WTC11 (cell line): Measurements from ENCODE around the gene EPB41L4B. TPM values are rescaled to one million over a fixed set of nuclear protein-coding genes. Genes with fewer than 3 reads are reported as not detected.

ENCODE experiments used
- ATAC-seq: fragments of 200-7000 bp; cut with Tn5 transposase; 2 replicates; pipeline ENCODE4 v1.10.0; 2021; ENCODE audit warnings: mild to moderate bottlenecking, moderate library complexity
- CTCF ChIA-PET: fragments of 300-600 bp; sonication (Branson Sonifier 250); formaldehyde crosslinking; loops from one replicate; lab custom pipeline; 2021; ENCODE audit warnings: antibody characterized with exemption; lab: Charles Lee
- POLR2A ChIA-PET: fragments of 350-600 bp; sonication (Branson Sonifier 250); formaldehyde crosslinking; loops from one replicate; lab custom pipeline; 2021; ENCODE audit warnings: antibody characterized with exemption; lab: Charles Lee
- DNase-seq: peaks from one replicate; pipeline ENCODE4 v3.0.0; 2021; ENCODE audit warnings: low spot score
- H3K27ac Mint-ChIP-seq: 2 replicates; pipeline ENCODE4 v1.8.0; 2021; ENCODE audit warnings: mixed read lengths
- H3K27me3 Mint-ChIP-seq: 2 replicates; pipeline ENCODE4 v1.8.0; 2021; ENCODE audit warnings: low read depth, mild to moderate bottlenecking, moderate library complexity, mixed read lengths
- H3K36me3 Mint-ChIP-seq: 2 replicates; pipeline ENCODE4 v1.8.0; 2021; ENCODE audit warnings: mixed read lengths
- H3K4me1 Mint-ChIP-seq: 2 replicates; pipeline ENCODE4 v1.8.0; 2022; ENCODE audit warnings: mixed read lengths
- H3K4me3 Mint-ChIP-seq: 2 replicates; pipeline ENCODE4 v1.8.0; 2021; ENCODE audit warnings: mild to moderate bottlenecking, moderate library complexity, mixed read lengths
- H3K9me3 Mint-ChIP-seq: 2 replicates; pipeline ENCODE4 v1.8.0; 2021; ENCODE audit warnings: mixed read lengths
- ATF3 ChIP-seq: sonication (generic); formaldehyde crosslinking; conservative IDR thresholded peaks from 2 replicates; pipeline ENCODE4 v1.8.1; 2022; ENCODE audit warnings: mild to moderate bottlenecking, missing genetic modification reagents
- CREB1 ChIP-seq: sonication (generic); formaldehyde crosslinking; IDR thresholded peaks from 2 replicates; pipeline ENCODE4 v1.8.0; 2023; ENCODE audit warnings: mild to moderate bottlenecking, missing genetic modification reagents
- EMX1 ChIP-seq: fragments of 250-450 bp; sonication (Bioruptor Pico); IDR thresholded peaks from 2 replicates; pipeline ENCODE4 v1.8.0; 2021; ENCODE audit warnings: mild to moderate bottlenecking
- ESRRA ChIP-seq: sonication (generic); formaldehyde crosslinking; IDR thresholded peaks from 2 replicates; pipeline ENCODE4 v1.8.1; 2022; ENCODE audit warnings: mild to moderate bottlenecking, missing genetic modification reagents, borderline replicate concordance
- FOXK1 ChIP-seq: sonication (generic); formaldehyde crosslinking; IDR thresholded peaks from 2 replicates; pipeline ENCODE4 v1.8.0; 2022; ENCODE audit warnings: mild to moderate bottlenecking, moderate library complexity, missing genetic modification reagents
- FOXP1 ChIP-seq: sonication (generic); formaldehyde crosslinking; IDR thresholded peaks from 2 replicates; pipeline ENCODE4 v1.8.0; 2022; ENCODE audit warnings: missing genetic modification reagents, mild to moderate bottlenecking, moderate library complexity, borderline replicate concordance
- GABPB1 ChIP-seq: sonication (generic); formaldehyde crosslinking; IDR thresholded peaks from 2 replicates; pipeline ENCODE4 v1.8.1; 2023; ENCODE audit warnings: mild to moderate bottlenecking, missing genetic modification reagents
- JUN ChIP-seq: sonication (generic); formaldehyde crosslinking; IDR thresholded peaks from 2 replicates; pipeline ENCODE4 v1.8.0; 2023; ENCODE audit warnings: mild to moderate bottlenecking, missing genetic modification reagents
- KAT7 ChIP-seq: sonication (generic); formaldehyde crosslinking; IDR thresholded peaks from 2 replicates; pipeline ENCODE4 v1.8.1; 2023; ENCODE audit warnings: missing genetic modification reagents, mild to moderate bottlenecking, borderline replicate concordance
- MXD4 ChIP-seq: fragments of 250-450 bp; sonication (Bioruptor Pico); IDR thresholded peaks from 2 replicates; pipeline ENCODE4 v1.8.0; 2021; ENCODE audit warnings: mild to moderate bottlenecking, moderate library complexity, borderline replicate concordance
- NR2C2 ChIP-seq: sonication (generic); formaldehyde crosslinking; IDR thresholded peaks from 2 replicates; pipeline ENCODE4 v1.8.0; 2022; ENCODE audit warnings: mild to moderate bottlenecking, missing genetic modification reagents
- OVOL2 ChIP-seq: fragments of 250-450 bp; sonication (Bioruptor Pico); IDR thresholded peaks from 2 replicates; pipeline ENCODE4 v1.9.0; 2021; ENCODE audit warnings: mild to moderate bottlenecking, borderline replicate concordance
- SMAD3 ChIP-seq: sonication (generic); formaldehyde crosslinking; IDR thresholded peaks from 2 replicates; pipeline ENCODE4 v1.8.0; 2022; ENCODE audit warnings: missing genetic modification reagents, mild to moderate bottlenecking, borderline replicate concordance
- SOX15 ChIP-seq: fragments of 250-450 bp; sonication (Bioruptor Pico); IDR thresholded peaks from 2 replicates; pipeline ENCODE4 v1.9.0; 2021; ENCODE audit warnings: mild to moderate bottlenecking
- ZSCAN18 ChIP-seq: fragments of 250-450 bp; sonication (Bioruptor Pico); IDR thresholded peaks from 2 replicates; pipeline ENCODE4 v2.1.2; 2022; ENCODE audit warnings: mild to moderate bottlenecking, moderate library complexity
- total RNA-seq: library from RNA; stranded (reverse); gene quantifications from 3 replicates; pipeline ENCODE4 v1.2.3, GENCODE V29; 2021
- TF ChIP-seq, protein P1 (sequence below): sonication (generic); formaldehyde crosslinking; IDR thresholded peaks from 2 replicates; pipeline ENCODE4 v1.8.1; 2022; ENCODE audit warnings: low read depth, mild to moderate bottlenecking, moderate library complexity, missing genetic modification reagents, borderline replicate concordance
- TF ChIP-seq, protein P2 (sequence below): sonication (generic); formaldehyde crosslinking; IDR thresholded peaks from 2 replicates; pipeline ENCODE4 v1.8.0; 2022; ENCODE audit warnings: missing genetic modification reagents

Gene EPB41L4B
- total RNA-seq, 1 experiment from 2014 or later: 20.0 TPM

GRCh38 chr9:109269081-109269480, 51.8 kb downstream of the EPB41L4B start:
- DNase-seq (no peak), ATAC-seq (no peak)
- TF ChIP-seq ESRRA (CRISPR knock-in tag) (no peak), ZSCAN18 (CRISPR knock-in tag) (no peak), FOXK1 (no peak)
- Mint-ChIP-seq H3K4me3 (no peak overlapping the region), H3K27ac (peak overlapping the region; percentile 36; the same call in 1 of the 2 replicates), H3K27me3 (no peaks in the 10 kb centered on the region), H3K36me3 (peaks cover 14% of the 10 kb centered on the region), H3K4me1 (peaks cover 32% of the 10 kb centered on the region), H3K9me3 (peaks cover 3% of the 10 kb centered on the region)
- POLR2A ChIA-PET: no interaction called here
- CTCF ChIA-PET: no interaction called here

GRCh38 chr9:109267555-109267954, 53.3 kb downstream of the EPB41L4B start:
- Mint-ChIP-seq H3K4me3 (no peak overlapping the region), H3K27me3 (no peaks in the 10 kb centered on the region), H3K9me3 (peaks cover 3% of the 10 kb centered on the region), H3K36me3 (peaks cover 14% of the 10 kb centered on the region), H3K27ac (no peak overlapping the region), H3K4me1 (peaks cover 32% of the 10 kb centered on the region)
- ChIA-PET CTCF (no interaction called here), POLR2A (no interaction called here)
- ATAC-seq (no peak), DNase-seq (no peak)
- no peak for TF ChIP-seq SOX15 (CRISPR knock-in tag)
- TF ChIP-seq MXD4: no peak
- TF ChIP-seq OVOL2 (CRISPR knock-in tag): no peak

- Mint-ChIP-seq H3K27me3 (no peaks in the 10 kb centered on the region), H3K4me3 (no peak overlapping the region), H3K4me1 (peaks cover 22% of the 10 kb centered on the region), H3K27ac (peak overlapping the region; percentile 65), H3K9me3 (peaks cover 3% of the 10 kb centered on the region), H3K36me3 (peaks cover 17% of the 10 kb centered on the region)
- CTCF ChIA-PET: interaction anchor here (1.5 kb wide), 1 partner anchor 8 kb away, joined by 4 read pairs; no protein-coding TSS in a partner anchor
- POLR2A ChIA-PET: no interaction called here
- no peak for DNase-seq
- ATAC-seq: no peak
- TF ChIP-seq, protein P1, sequence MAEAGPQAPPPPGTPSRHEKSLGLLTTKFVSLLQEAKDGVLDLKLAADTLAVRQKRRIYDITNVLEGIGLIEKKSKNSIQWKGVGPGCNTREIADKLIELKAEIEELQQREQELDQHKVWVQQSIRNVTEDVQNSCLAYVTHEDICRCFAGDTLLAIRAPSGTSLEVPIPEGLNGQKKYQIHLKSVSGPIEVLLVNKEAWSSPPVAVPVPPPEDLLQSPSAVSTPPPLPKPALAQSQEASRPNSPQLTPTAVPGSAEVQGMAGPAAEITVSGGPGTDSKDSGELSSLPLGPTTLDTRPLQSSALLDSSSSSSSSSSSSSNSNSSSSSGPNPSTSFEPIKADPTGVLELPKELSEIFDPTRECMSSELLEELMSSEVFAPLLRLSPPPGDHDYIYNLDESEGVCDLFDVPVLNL: no peak
- TF ChIP-seq GABPB1 (CRISPR knock-in tag) (no peak), ATF3 (CRISPR knock-in tag) (no peak), SMAD3 (no peak), CREB1 (CRISPR knock-in tag) (no peak), JUN (CRISPR knock-in tag) (no peak), NR2C2 (CRISPR knock-in tag) (no peak), FOXP1 (CRISPR knock-in tag) (no peak), EMX1 (CRISPR knock-in tag) (no peak), KAT7 (CRISPR knock-in tag) (no peak)
- TF ChIP-seq, protein P2, sequence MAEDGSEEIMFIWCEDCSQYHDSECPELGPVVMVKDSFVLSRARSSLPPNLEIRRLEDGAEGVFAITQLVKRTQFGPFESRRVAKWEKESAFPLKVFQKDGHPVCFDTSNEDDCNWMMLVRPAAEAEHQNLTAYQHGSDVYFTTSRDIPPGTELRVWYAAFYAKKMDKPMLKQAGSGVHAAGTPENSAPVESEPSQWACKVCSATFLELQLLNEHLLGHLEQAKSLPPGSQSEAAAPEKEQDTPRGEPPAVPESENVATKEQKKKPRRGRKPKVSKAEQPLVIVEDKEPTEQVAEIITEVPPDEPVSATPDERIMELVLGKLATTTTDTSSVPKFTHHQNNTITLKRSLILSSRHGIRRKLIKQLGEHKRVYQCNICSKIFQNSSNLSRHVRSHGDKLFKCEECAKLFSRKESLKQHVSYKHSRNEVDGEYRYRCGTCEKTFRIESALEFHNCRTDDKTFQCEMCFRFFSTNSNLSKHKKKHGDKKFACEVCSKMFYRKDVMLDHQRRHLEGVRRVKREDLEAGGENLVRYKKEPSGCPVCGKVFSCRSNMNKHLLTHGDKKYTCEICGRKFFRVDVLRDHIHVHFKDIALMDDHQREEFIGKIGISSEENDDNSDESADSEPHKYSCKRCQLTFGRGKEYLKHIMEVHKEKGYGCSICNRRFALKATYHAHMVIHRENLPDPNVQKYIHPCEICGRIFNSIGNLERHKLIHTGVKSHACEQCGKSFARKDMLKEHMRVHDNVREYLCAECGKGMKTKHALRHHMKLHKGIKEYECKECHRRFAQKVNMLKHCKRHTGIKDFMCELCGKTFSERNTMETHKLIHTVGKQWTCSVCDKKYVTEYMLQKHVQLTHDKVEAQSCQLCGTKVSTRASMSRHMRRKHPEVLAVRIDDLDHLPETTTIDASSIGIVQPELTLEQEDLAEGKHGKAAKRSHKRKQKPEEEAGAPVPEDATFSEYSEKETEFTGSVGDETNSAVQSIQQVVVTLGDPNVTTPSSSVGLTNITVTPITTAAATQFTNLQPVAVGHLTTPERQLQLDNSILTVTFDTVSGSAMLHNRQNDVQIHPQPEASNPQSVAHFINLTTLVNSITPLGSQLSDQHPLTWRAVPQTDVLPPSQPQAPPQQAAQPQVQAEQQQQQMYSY: no peak
Observed at GRCh38 chr9:109264877-109265587, 55.8 kb downstream of the EPB41L4B start.
